22Rv1 (cell line): Measurements from ENCODE around the gene SLC19A1.
A peak's percentile ranks its signal among the peaks of the same experiment; 100 is the strongest.
"Not testable (repeated sequence)": the region's sequence is repeated elsewhere in the genome, so short reads cannot be mapped to it uniquely, and the experiment has no call there.

ENCODE experiments used
- H3K27ac ChIP-seq: fragments of 450-650 bp; 2 replicates; pipeline ENCODE4 v1.5.1; 2017
- CTCF ChIP-seq: fragments of 450-650 bp; IDR thresholded peaks from 2 replicates; pipeline ENCODE4 v1.5.1; 2017; ENCODE audit warnings: mild to moderate bottlenecking
- ZFX ChIP-seq: fragments of 450-650 bp; IDR thresholded peaks from 2 replicates; pipeline ENCODE4 v1.6.1; 2017; ENCODE audit warnings: antibody characterized with exemption, borderline replicate concordance

Gene SLC19A1

GRCh38 chr21:45502006-45502345 is 40.3 kb downstream of the SLC19A1 start:
- H3K27ac ChIP-seq, result no peak overlapping the region
- TF ChIP-seq CTCF (no peak), ZFX (no peak)

- H3K27ac ChIP-seq, result not testable (repeated sequence)
These were observed 40.9 kb downstream of the SLC19A1 start for GRCh38 chr21:45501081-45502005.

GRCh38 chr21:45499970-45500577 is 42.2 kb downstream of the SLC19A1 start:
- no peak overlapping the region for H3K27ac ChIP-seq
- TF ChIP-seq ZFX (no peak), CTCF (no peak)

- H3K27ac ChIP-seq, result no peak overlapping the region
- TF ChIP-seq CTCF, result no peak
These were observed 43.0 kb downstream of the SLC19A1 start for GRCh38 chr21:45499201-45499750.

GRCh38 chr21:45498646-45499000 is 43.6 kb downstream of the SLC19A1 start:
- TF ChIP-seq CTCF, result peak; percentile 38
- TF ChIP-seq ZFX, result no peak
- no peak overlapping the region for H3K27ac ChIP-seq

GRCh38 chr21:45497846-45498645 is 44.2 kb downstream of the SLC19A1 start:
- TF ChIP-seq ZFX (no peak), CTCF (no peak)
- no peak overlapping the region for H3K27ac ChIP-seq

- H3K27ac ChIP-seq, result no peak overlapping the region
- TF ChIP-seq ZFX, result no peak
- no peak for TF ChIP-seq CTCF
These were observed 45.0 kb downstream of the SLC19A1 start for GRCh38 chr21:45496968-45497845.
